GM18499 (cell line): ENCODE data around the gene LGI2.
"Not testable (repeated sequence)": the region's sequence is repeated elsewhere in the genome, so short reads cannot be mapped to it uniquely, and the experiment has no call there.

Experiments used
- ATAC-seq: cut with Tn5 transposase; IDR thresholded peaks from one replicate; pipeline ENCODE4 v1.9.1; 2021; ENCODE audit warnings: moderate number of reproducible peaks; ENCODE audit not compliant: insufficient read depth, unreplicated experiment

Gene LGI2, protein sequence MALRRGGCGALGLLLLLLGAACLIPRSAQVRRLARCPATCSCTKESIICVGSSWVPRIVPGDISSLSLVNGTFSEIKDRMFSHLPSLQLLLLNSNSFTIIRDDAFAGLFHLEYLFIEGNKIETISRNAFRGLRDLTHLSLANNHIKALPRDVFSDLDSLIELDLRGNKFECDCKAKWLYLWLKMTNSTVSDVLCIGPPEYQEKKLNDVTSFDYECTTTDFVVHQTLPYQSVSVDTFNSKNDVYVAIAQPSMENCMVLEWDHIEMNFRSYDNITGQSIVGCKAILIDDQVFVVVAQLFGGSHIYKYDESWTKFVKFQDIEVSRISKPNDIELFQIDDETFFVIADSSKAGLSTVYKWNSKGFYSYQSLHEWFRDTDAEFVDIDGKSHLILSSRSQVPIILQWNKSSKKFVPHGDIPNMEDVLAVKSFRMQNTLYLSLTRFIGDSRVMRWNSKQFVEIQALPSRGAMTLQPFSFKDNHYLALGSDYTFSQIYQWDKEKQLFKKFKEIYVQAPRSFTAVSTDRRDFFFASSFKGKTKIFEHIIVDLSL

DNA sequence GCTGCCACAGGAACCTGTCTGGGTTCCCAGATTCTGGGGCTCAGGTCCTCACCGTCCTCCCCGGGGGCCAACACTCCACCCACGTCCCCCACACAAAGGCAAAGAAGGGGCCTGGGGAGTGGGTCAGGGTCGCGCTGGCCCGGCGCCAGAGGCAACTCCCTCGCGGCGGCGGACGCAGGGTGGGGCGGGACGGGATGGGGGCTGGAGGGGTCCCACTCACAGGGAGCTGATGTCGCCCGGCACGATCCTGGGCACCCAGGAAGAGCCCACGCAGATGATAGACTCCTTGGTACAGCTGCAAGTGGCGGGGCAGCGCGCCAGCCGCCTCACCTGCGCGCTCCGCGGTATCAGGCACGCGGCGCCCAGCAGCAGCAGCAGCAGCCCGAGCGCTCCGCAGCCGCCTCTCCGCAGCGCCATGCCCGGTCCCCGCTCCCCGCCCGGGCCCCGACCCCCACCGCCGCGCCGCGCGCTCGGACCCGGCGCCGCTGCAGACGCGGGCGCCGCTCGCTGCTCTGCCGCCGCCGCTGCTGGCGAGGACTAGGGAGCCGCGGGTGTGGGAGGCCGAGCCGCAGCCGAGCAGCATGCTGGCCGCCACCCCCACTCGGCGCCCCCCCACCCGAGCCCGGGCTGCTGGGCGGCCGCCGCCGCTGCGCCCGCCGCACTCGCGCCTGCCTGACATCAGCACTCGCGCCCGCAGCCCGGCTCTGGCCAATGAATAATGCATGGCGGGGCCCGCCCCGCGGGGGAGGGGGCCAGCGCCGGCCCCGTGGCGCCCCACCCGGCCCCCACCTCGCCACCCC, at the start of gene LGI2:
TSS of gene LGI2 (minus strand) at position 670 of the 800 bp plus-strand sequence. CDS start at position 417, 253 bp downstream.
- ATAC-seq: no peak

DNA sequence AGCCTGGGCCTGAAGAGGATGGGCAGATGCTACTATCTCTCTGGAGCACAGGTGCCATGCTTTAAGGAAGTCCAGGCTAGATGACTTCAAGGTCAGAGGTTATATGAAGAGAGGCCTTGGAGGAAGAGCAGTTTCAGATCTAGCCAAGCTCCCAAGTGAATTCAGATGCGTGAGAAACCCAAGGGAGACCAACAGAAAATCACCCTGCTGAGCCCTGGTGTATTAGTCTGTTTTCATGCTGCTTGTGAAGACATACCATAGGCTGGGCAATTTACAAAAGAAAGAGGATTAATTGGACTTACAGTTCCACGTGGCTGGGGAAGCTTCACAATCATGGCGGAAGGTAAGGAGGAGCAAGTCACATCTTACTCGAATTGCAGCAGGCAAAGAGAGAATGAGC, 47.8 kb upstream of the LGI2 start:
- no peak for ATAC-seq

DNA sequence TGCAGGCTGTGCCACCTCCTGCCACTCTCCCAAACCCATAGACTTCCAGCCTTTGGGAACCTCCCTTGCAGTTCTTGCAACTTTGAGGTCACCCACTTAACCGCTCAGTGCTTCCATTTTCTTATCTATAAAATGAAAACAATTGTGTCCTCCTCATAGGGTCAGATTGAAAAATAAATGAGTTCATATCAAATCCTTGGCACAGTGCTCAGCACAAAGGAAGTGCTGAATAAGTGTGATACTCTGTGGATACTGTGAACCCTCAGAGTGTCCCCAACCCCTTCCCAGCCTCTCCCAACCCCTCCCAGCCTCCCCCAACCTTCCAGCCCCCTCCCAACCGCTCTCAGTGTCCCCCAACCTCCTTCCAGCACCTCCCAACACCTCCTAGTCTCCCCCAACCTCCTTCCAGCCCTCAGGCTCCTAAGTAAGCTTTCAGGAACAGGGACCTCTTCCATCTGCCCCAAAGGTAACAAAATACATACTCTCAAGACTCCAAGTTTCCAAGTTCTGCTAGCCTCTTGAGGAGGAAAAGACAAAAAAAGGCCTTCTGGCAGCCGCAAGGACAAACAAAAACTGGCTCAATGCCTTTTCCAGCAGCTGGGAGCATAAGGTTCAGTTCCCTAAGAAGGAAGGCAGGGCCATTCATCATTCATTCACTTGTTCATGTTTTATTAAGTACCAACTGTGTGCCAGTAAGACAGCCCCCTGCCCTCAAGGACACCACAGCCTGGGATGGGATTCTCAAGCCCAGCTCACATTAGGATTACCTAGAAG, 46.1 kb upstream of the LGI2 start:
- ATAC-seq: no peak

DNA sequence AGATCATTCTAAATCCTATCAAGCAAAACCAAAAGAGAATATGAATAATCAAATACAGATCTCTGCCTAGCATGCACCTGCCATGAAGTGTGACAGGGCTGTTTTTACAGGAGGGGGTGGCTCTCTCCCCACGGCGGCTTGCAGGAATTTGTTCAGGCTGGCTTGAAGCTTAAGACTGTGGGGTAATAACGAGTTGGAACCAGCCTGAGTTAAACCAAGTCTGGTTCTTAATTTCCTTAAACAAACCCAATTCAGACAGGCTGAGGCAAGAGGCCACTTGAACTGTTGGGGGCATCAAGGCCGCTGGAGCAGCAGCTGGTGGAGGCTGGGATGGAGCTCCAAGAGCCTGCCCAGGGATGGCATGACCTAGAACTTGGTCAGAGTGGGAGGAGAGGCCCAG, 45.1 kb upstream of the LGI2 start:
- ATAC-seq: no peak

DNA sequence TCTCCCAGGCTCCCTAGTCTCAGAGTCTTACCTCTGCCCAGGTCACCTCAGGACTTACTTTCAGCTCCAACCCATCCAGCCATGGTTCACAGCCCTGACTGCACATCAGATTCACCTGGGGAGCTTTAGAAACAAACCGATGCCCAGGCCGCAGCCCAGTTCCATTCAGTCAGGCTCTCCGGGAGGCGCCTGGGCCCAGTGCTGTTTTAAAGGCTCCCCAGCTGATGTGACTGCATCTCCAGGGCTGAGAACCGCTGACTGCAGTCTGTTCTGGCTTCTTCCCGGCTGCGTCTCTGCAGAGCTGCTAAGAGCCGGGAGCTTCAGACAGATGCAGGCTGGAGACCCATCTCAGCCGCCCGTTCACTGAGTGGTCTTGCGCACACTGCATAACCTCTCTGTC, 44.4 kb upstream of the LGI2 start:
- ATAC-seq: no peak

DNA sequence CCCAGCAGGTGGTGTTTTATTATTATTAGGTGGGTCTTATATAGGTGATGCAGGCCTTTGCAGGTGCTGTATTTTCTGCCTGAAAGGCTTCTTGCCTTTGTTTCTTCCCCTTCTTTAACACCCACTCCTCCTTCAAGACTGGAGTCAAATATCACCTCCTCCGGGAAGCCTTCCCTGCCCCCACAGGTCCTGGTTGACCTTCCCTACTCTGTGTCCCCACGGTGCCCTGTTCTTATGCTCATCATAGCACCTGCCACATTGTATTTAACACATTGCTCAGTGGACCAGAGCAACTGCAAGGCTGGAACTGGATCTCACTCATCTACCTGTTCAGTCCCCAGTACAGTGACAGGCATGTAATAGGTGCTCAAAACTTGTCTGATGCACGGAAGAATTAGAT, 39.8 kb upstream of the LGI2 start:
- ATAC-seq: no peak

DNA sequence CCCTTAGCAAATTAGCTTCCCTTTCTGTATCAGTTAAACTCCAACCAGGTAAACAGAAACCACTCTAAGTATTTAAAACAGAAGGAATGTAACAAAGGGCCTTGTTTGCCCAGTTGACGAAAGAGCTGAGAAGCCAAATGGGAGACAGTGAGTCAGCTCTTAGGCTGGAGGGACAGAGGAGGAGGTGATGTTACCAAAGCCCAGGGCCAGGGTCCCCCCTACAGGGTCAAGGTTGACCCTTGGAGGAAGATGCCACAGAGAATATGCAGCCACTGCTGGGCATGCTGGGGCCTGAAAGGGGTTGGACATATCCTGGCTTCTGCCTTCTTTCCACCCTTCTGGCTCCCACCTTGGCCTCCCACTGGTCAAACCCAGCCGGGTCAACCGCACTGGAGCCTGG, 38.3 kb upstream of the LGI2 start:
- ATAC-seq: no peak

DNA sequence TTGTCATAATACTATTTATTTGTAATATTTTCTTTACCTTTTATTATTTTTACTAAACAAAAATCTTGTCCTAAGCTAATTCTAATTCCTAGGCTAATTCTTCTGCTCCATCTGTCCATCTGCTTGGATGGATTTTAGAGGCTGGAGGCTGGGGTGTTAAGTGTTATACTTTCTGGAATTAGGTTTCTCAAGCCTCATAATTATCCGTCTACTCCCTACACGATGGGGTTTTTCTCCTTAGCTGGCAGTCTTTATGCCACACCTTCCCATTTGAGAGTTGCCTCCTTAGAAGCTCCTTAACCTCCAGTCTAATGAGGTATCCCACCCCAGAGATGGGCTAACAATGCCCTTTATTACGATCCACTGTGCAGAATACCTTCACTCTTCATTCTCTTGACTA, 37.6 kb upstream of the LGI2 start:
- no peak for ATAC-seq

DNA sequence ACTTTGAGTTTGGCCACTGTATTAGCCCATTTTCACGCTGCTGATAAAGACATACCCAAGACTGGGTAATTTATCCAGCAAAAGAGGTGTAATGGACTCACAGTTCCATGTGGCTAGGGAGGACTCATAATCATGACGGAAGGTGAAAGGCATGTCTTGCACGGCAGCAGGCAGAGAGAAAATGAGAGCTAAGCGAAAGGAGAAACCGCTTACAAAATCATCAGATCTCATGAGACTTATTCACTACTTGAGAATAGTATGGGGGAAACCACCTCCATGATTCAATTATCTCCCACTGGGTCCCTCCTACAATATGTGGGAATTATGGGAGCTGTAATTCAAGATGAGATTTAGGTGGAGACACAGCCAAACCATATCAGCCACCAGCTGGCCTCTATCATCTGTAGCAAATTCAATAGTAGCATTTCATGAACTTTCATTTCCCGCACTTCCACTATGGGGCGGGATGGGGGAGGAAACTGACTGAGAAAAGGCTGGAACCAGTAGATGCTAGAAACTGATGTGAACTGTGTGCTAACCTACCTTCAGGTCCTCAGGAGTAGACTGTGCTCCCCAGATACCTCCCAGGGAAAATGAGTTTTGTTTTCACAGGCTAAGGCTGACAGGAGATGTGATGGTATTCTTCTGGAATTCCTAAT, 35.3 kb upstream of the LGI2 start:
- ATAC-seq: no peak

DNA sequence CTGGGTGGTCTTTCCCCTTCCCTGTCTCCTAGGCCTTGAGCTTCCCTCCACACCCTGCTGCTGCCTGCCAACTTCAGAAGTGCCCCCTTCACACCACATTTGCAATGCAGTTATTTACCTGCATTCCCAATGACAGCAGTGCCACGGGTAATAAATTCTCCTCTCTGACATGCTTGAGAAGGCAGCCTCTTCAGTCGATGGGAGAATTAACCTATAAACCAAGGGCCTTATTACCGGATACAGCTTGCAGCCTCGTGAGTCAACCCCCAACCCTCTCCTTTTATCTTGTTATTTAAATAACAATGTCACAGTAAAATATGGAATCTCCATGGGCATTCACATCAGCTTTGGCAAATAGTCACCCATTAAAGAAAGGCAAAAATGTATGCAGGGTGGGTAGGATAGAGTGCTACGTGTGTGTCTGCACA, 34.7 kb upstream of the LGI2 start:
- no peak for ATAC-seq

DNA sequence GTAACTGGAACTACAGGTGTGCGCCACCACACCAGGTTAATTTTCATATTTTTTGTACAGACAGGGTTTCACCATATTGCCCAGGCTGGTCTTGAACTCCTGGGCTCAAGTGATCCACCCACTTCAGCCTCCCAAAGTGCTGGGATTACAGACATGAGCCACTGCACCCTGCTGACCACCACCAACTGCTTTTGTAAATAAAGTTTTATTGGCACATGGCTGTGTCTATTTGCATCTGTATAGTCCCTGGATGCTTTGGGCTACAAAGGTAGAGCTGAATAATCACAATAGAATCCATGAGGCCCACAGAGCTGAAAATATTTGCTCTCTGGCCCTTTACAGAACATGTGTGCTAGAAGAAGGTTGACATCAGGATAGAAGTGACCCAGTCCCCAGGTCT, 33.7 kb upstream of the LGI2 start:
- not testable (repeated sequence) for ATAC-seq

DNA sequence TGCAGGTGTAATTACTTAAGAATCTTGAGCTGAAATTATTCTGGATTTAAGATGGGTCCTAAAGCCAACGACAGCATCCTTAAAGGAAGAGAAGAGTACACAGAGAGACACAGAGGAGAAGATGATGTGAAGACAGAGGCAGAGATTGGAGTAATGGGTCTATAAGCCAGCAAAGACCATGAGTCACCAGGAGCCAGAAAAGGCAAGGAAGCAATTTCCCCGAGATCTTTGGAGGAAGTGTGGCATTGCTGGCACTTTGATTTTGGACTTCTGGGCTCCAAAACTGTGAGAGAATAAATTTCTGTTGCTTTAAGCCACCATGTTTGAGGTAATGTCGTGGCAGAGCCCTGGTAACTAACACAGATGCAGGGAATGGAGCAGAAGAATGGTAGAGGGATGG, 32.4 kb upstream of the LGI2 start:
- ATAC-seq: no peak

DNA sequence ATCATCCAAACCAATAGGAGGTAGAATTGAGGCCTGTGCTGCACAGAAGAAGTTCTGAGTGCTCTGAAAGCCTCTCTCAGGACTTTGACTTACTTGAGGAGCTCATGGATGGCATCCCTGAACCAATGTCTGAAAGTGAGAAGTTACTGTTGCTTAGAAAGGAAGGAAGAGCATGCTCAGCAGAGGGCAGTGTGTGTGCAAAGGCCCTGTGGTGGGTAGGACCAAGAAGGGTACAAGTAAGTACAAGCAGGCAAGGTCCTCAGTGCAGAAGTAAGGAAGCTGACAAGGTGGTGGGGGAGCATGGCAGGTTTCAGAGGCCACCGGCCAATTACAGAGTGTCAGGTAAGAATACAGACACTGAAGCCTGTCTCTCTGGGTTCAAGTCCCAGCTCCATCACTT, 31.4 kb upstream of the LGI2 start:
- ATAC-seq: no peak

DNA sequence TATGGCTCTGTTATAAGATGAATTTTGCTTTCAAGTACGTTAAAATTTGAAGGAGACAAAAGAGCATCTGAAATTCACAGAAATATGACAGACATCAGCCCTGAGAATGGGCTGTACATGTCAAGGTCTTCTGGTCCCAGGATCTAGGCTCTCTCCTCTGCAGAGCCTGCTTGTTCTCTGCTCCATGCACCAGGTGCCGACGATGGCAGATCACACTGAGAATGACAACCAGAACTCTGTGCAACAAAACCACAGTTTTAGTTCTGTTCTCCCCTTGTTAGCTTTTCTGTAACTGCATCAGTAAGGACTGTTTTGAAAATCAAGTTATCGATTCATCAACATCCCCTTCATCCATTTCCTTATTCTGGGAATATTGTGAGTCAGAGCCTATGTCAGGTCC, 30.9 kb upstream of the LGI2 start:
- no peak for ATAC-seq

DNA sequence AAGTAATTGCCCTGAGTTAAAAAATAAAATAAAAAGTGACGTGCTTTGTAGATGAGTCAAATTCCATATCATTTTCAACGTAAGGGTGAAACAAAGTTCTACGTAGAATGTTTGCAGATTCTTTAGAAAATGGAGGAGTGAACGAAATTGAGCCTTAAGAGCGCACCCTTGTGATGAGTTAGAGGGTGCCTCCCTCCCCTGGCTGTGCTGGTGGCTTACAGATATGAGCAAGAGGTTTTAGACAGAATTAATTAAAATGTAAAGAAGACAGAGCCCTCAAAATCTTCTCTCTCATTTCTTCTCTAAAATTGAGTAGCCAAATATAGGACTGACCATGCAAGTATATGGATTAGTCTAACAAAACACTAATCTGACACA, 30.2 kb upstream of the LGI2 start:
- no peak for ATAC-seq

DNA sequence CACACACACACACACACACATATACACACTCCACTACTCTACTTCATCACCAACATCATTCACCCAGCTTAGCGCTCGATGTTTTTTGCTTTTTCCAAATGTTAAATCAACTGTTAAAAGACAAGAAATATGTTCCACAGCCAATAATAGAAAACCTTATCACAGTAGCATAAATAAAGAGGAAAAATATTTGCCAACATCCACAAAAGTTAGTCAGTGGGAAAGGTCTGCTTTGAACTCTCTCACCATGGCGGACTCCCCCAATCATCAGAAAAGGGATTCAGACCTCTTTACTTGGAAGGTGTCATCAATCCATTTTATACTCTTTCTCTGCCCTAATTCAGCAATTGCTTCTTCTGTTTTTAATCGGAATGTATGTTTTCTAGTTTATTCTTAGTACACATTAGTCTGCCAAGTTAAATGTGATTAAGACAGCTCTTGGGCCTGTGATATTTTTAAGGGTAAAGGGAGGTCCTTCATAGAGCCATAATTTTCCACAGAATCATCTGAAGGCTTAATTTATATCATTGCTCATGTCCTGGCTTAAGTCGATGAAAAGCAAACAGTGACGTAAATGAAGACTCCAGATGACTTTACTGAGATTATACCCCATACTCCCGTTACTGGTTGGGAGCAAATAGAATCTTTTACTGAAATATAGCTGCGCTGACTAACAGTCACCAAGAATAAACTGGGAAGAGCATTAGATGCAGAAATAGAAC, 29.7 kb upstream of the LGI2 start:
- ATAC-seq: no peak

DNA sequence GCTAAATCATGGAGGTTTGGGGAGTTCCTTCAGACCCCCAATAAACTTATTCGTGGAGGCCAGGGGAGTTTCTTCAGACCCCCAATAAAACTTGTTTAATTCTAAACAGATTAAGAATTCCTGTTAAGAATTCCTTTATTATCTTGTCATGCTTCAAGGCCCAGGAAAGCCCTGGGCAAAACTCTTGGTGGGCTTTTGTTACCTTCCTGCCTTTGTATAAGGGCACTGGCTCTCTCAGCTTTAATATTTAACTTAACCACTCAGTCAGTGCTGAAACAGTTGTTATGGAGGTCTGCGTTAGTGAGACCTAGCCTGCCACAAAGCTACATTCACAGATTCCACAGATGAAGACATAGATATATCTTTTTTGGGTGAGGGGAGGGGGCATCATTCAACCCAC, 29.0 kb upstream of the LGI2 start:
- ATAC-seq: no peak

DNA sequence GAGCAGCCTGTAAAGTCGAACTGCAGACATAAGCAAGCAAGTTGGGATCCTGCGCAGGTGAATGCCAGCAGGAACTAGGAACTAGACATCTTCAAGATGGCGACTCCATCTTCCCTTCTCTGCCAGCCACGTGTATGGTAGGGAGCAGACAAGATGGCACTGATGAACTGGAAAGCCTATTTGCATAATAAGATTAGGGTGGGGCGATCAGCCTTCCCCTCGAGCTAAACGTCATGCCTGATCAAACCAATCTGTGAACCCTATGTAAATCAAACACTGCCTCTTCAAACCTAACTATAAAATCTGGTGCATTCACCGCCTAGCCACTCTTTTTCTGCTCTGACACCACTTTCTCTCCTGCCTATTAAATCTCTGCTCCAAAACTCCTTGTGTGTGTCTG, 28.1 kb upstream of the LGI2 start:
- ATAC-seq: no peak

DNA sequence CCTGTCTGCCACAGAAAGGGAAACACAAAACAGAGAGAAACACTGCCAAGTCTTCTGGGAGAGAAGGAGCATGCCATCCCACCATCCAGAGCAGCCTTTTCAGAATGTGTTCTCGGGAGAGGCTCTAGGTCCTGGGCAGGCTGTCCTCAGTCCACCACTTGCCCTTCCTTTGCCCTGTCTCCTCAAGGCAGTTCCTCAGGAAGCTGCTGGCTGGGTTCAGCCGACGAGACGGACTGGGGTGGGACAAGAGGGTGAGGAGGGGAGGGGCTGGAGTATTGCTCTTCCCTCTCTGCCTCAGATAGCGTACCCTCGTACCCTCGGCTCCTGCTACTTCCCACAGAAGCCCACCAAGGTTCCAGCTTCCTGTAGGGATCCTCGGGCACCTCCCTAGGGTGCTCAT, 26.6 kb upstream of the LGI2 start:
- ATAC-seq: no peak

DNA sequence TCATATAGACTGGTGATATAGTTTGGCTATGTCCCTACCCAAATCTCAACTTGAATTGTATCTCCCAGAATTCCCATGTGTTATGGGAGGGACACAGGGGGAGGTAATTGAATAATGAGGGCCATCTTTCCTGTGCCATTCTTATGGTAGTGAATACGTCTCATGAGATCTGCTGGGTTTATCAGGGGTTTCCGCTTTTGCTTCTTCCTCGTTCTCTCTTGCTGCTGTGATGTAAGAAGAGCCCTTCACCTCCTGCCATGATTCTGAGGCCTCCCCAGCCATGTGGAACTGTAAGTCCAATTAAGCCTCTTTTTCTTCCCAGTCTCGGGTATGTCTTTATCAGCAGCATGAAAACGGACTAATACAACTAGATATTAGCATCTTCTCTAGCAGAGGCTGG, 21.3 kb upstream of the LGI2 start:
- ATAC-seq: not testable (repeated sequence)
